Amniotic epithelial cell (primary cell): ENCODE results near the gene TTLL4.
"Not testable (repeated sequence)": the region's sequence is repeated elsewhere in the genome, so short reads cannot be mapped to it uniquely, and the experiment has no call there.

ENCODE experiments used
- DNase-seq: peaks from one replicate; pipeline ENCODE4 v3.0.0-alpha.2; 2010; ENCODE audit warnings: low read depth

TTLL4 gene

GRCh38 chr2:218745559-218746469, 35.2 kb downstream of the TTLL4 start:
- DNase-seq = peak; percentile 70

- DNase-seq = no peak
These were observed 35.8 kb downstream of the TTLL4 start for GRCh38 chr2:218746470-218746795.

- no peak for DNase-seq
These were observed 36.3 kb downstream of the TTLL4 start for GRCh38 chr2:218746960-218747359.

- no peak for DNase-seq
These were observed 38.3 kb downstream of the TTLL4 start for GRCh38 chr2:218748741-218749441.

- no peak for DNase-seq
These were observed 43.6 kb downstream of the TTLL4 start for GRCh38 chr2:218754201-218754600.

- no peak for DNase-seq
These were observed 44.1 kb downstream of the TTLL4 start for GRCh38 chr2:218754781-218755180.

GRCh38 chr2:218755198-218755566, 44.5 kb downstream of the TTLL4 start:
- DNase-seq = no peak

- no peak for DNase-seq
These were observed 45.2 kb downstream of the TTLL4 start for GRCh38 chr2:218755567-218756404.

GRCh38 chr2:218756599-218757377, 46.2 kb downstream of the TTLL4 start:
- no peak for DNase-seq

GRCh38 chr2:218761795-218762194, 51.2 kb downstream of the TTLL4 start:
- DNase-seq = no peak

- DNase-seq = not testable (repeated sequence)
These were observed 62.1 kb downstream of the TTLL4 start for GRCh38 chr2:218772759-218773158.

- no peak for DNase-seq
These were observed 63.2 kb downstream of the TTLL4 start for GRCh38 chr2:218773881-218774280.

- DNase-seq = no peak
These were observed 65.9 kb downstream of the TTLL4 start for GRCh38 chr2:218776488-218776887.

- DNase-seq = no peak
These were observed 66.8 kb downstream of the TTLL4 start for GRCh38 chr2:218777276-218777990.

GRCh38 chr2:218780046-218780445, 69.4 kb downstream of the TTLL4 start:
- no peak for DNase-seq

- no peak for DNase-seq
These were observed 70.4 kb downstream of the TTLL4 start for GRCh38 chr2:218780851-218781690.

GRCh38 chr2:218781691-218782527, 71.3 kb downstream of the TTLL4 start, which contains the start of gene CYP27A1:
CYP27A1 (plus strand) TSS chr2:218782147; CDS start chr2:218782183, 36 bp downstream.
- DNase-seq = peak; percentile 23

GRCh38 chr2:218782528-218782844, 71.9 kb downstream of the TTLL4 start:
- DNase-seq = peak; percentile 32

GRCh38 chr2:218783688-218784087, 73.1 kb downstream of the TTLL4 start:
- DNase-seq = no peak
